CD4-positive, alpha-beta T cell (primary cell): ENCODE measurements around the gene NOS1. TPM values are rescaled to one million over a fixed set of nuclear protein-coding genes. Genes with fewer than 3 reads are reported as not detected.

Source experiments
- ATAC-seq: fragments of 200-7000 bp; cut with Tn5 transposase; one replicate; pipeline ENCODE4 v1.10.0; 2022; ENCODE audit warnings: mild to moderate bottlenecking; ENCODE audit not compliant: poor library complexity
- CTCF ChIA-PET: fragments of 350-600 bp; sonication (Branson Sonifier 250); formaldehyde crosslinking; loops from one replicate; lab custom pipeline; 2021; ENCODE audit warnings: antibody characterized with exemption, inconsistent platforms; lab: Charles Lee
- POLR2A ChIA-PET: fragments of 350-600 bp; sonication (Branson Sonifier 250); formaldehyde crosslinking; loops from one replicate; lab custom pipeline; 2021; ENCODE audit warnings: antibody characterized with exemption, inconsistent platforms; lab: Charles Lee
- DNase-seq, 14 experiments: peaks; one replicate each; pipeline ENCODE4 v3.0.0-alpha.2; 2013 to 2020; ENCODE audit warnings: mixed read lengths in 2 of 14
- H3K27ac ChIP-seq, 2 donors: one replicate each; pipeline versions ENCODE4 v1.5.1 to v1.7.0; 2013; ENCODE audit warnings: low read length in 2 of 2, low read depth in 1 of 2, mild to moderate bottlenecking in 1 of 2
- H3K27me3 ChIP-seq, 2 experiments: 1 replicate in 1 of 2; 2 replicates in 1 of 2; pipeline versions ENCODE4 v1.6.1 to v1.7.0; 2013; ENCODE audit warnings: low read length in 2 of 2, control low read depth in 1 of 2, mild to moderate bottlenecking in 1 of 2, moderate library complexity in 1 of 2; ENCODE audit not compliant: insufficient read depth in 2 of 2, control insufficient read depth in 1 of 2
- H3K36me3 ChIP-seq: one replicate; pipeline ENCODE4 v1.6.1; 2013; ENCODE audit warnings: low read length, control low read depth; ENCODE audit not compliant: insufficient read depth
- H3K4me1 ChIP-seq: one replicate; pipeline ENCODE4 v1.6.1; 2013; ENCODE audit warnings: low read length, control low read depth; ENCODE audit not compliant: insufficient read depth
- H3K4me3 ChIP-seq: one replicate; pipeline ENCODE4 v1.5.1; 2013; ENCODE audit warnings: mild to moderate bottlenecking, low read length, moderate library complexity
- H3K9me3 ChIP-seq, 2 experiments: 1 replicate in 1 of 2; 2 replicates in 1 of 2; pipeline versions ENCODE4 v1.6.1 to v1.7.0; 2013; ENCODE audit warnings: low read length in 2 of 2, mild to moderate bottlenecking in 2 of 2, control low read depth in 1 of 2, moderate library complexity in 1 of 2; ENCODE audit not compliant: control insufficient read depth in 1 of 2, insufficient read depth in 1 of 2
- H3K27ac Mint-ChIP-seq: one replicate; pipeline ENCODE4 v1.8.0; 2020; ENCODE audit warnings: mixed read lengths
- H3K27me3 Mint-ChIP-seq: one replicate; pipeline ENCODE4 v1.8.0; 2021; ENCODE audit warnings: mixed read lengths
- H3K36me3 Mint-ChIP-seq: one replicate; pipeline ENCODE4 v1.8.0; 2021; ENCODE audit warnings: low read depth, mixed read lengths
- H3K4me1 Mint-ChIP-seq: one replicate; pipeline ENCODE4 v1.8.0; 2021; ENCODE audit warnings: low read depth, mixed read lengths
- H3K4me3 Mint-ChIP-seq: one replicate; pipeline ENCODE4 v1.8.0; 2020; ENCODE audit warnings: mild to moderate bottlenecking, mixed read lengths
- H3K9me3 Mint-ChIP-seq: one replicate; pipeline ENCODE4 v1.8.0; 2020; ENCODE audit warnings: mixed read lengths
- intact Hi-C, 2 experiments: fragments of 100-400 bp; cut with DNase I in 1 of 2; cut with micrococcal nuclease in 1 of 2; formaldehyde crosslinking; loops; one replicate each; pipeline versions ENCODE4 v1.15.1 to v1.9.0; 2023 to 2025; cut with DNase I, micrococcal nuclease
- total RNA-seq, 174 experiments: library from RNA in 2 of 174; stranded (reverse) in 2 of 174; gene quantifications; one replicate each; pipeline ENCODE4 v1.2.3 and lab custom pipeline; 2021 to 2026
- TF ChIP-seq, protein P1 (sequence below): fragments of 200-600 bp; IDR thresholded peaks from one replicate; pipeline ENCODE4 v1.8.0; 2022; ENCODE audit warnings: antibody characterized with exemption, mild to moderate bottlenecking

Gene NOS1
- total RNA-seq, 2 experiments from 2014 or later: not detected

DNA sequence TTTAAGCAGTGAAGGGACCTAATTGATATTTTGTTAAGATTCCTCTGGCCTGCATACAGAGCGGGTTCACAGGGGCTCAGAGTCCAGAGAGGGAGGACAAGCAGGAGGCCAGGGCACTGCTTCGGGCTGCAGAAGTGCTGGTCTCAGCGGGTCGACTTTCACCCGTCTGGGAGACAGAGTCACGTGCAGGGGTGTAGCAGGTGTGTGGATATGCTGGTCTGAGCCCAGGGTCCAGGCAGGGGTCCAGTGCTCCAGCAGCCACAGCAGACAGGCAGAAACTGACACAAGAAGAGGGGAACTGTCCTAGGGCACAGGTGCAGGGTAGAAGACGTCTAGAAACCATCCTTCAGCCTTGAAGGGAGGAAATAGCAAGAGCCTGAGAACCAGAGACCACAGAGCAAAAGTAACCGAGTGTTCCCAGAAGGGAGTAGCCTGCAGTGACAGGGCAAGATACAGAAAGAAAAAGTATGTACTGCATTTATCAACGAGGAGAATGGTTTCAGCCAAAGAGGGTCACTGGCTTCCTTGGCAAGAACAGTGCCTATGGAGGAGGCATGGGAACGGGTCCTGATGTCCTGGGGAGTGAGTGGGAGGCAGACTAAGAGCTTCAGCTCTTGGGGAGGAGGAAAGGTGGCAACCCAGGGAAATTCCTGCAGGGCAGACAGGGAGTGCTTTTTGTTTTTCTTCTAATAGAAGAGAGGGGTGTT lies 199.8 kb downstream of the NOS1 start:
- POLR2A ChIA-PET: no interaction called here
- no peak overlapping the region for H3K4me3 Mint-ChIP-seq
- no peak overlapping the region for H3K27ac Mint-ChIP-seq
- no peaks in the 10 kb centered on the region for H3K4me1 Mint-ChIP-seq
- H3K9me3 Mint-ChIP-seq: no peaks in the 10 kb centered on the region
- Histone ChIP-seq H3K4me3 (no peak overlapping the region), H3K27ac (no peak overlapping the region), H3K4me1 (no peaks in the 10 kb centered on the region), H3K36me3 (peaks cover 93% of the 10 kb centered on the region), H3K27me3 (no peaks in the 10 kb centered on the region), H3K9me3 (no peaks in the 10 kb centered on the region)
- intact Hi-C loops: no loop called here
- TF ChIP-seq, protein P1, sequence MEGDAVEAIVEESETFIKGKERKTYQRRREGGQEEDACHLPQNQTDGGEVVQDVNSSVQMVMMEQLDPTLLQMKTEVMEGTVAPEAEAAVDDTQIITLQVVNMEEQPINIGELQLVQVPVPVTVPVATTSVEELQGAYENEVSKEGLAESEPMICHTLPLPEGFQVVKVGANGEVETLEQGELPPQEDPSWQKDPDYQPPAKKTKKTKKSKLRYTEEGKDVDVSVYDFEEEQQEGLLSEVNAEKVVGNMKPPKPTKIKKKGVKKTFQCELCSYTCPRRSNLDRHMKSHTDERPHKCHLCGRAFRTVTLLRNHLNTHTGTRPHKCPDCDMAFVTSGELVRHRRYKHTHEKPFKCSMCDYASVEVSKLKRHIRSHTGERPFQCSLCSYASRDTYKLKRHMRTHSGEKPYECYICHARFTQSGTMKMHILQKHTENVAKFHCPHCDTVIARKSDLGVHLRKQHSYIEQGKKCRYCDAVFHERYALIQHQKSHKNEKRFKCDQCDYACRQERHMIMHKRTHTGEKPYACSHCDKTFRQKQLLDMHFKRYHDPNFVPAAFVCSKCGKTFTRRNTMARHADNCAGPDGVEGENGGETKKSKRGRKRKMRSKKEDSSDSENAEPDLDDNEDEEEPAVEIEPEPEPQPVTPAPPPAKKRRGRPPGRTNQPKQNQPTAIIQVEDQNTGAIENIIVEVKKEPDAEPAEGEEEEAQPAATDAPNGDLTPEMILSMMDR: no peak
- CTCF ChIA-PET: no interaction called here
- ATAC-seq: no peak
- no peak for DNase-seq
- no peaks in the 10 kb centered on the region for H3K27me3 Mint-ChIP-seq
- H3K36me3 Mint-ChIP-seq: peaks cover 100% of the 10 kb centered on the region

DNA sequence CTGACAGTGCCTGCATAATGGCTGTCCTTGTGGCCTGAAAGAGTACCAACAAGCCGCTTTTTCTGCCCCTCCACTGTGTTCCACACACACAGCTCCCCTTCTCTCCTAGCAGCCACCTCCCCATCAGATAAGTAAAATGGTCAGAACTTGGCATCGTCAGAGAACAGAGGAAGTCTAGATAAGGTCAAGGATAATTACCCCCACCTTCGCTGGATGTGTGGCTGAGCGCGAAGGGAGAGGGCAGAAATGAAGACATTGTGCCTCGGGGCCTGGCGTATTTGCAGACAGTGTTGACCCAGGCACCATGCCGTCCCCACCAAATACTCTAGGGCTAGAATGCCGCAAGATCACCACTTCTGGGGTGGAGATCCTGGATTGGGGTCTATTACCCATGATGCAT lies 201.8 kb downstream of the NOS1 start:
- Mint-ChIP-seq H3K4me3 (no peak overlapping the region), H3K27ac (no peak overlapping the region), H3K36me3 (peaks cover 100% of the 10 kb centered on the region), H3K27me3 (no peaks in the 10 kb centered on the region), H3K9me3 (no peaks in the 10 kb centered on the region), H3K4me1 (no peaks in the 10 kb centered on the region)
- ChIA-PET CTCF (no interaction called here), POLR2A (no interaction called here)
- Histone ChIP-seq H3K27me3 (no peaks in the 10 kb centered on the region), H3K9me3 (peaks cover 0 to 6% of the 10 kb centered on the region in 2 experiments), H3K27ac (no peak overlapping the region), H3K36me3 (peaks cover 95% of the 10 kb centered on the region), H3K4me3 (no peak overlapping the region), H3K4me1 (no peaks in the 10 kb centered on the region)
- ATAC-seq (no peak), DNase-seq (no peak)
- TF ChIP-seq, protein P1: no peak
- intact Hi-C loops: no loop called here

DNA sequence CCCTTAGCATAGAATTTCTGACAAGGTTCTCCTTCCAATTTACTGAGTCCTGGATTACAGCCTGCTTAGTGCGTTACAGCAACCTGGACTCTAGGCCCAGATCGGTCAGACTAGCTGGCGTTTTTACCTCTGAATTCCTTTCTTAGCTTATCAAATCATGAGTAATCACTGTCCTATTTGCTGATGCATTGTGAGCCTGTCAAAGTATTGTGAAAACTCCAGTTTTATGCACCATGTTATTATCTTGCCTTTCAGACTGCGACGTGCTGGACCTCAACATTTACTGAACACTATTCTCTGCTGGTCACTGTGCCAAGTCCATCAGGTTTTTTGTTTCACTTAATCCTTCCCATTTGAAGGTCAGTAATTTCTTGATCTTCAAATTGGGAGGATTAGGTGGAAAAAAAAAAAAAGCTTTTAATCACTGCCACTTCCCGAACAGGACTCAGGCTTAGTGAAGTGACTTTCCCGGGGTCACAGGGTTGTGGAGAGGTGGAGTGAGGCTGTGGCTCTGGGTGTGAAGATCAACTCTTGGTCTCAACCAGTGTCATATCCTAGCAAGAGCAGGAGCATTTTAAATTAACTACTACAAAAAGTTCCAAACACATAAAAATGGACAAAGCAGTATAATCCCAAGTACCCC lies 202.4 kb downstream of the NOS1 start:
- POLR2A ChIA-PET: no interaction called here
- intact Hi-C loops: no loop called here
- no peaks in the 10 kb centered on the region for H3K4me1 ChIP-seq
- Mint-ChIP-seq H3K27ac (no peak overlapping the region), H3K4me3 (no peak overlapping the region), H3K36me3 (peaks cover 100% of the 10 kb centered on the region), H3K27me3 (no peaks in the 10 kb centered on the region), H3K4me1 (no peaks in the 10 kb centered on the region), H3K9me3 (no peaks in the 10 kb centered on the region)
- no peaks in the 10 kb centered on the region for H3K27me3 ChIP-seq
- DNase-seq: no peak
- peaks cover 97% of the 10 kb centered on the region for H3K36me3 ChIP-seq
- TF ChIP-seq, protein P1: no peak
- CTCF ChIA-PET: no interaction called here
- ATAC-seq: no peak
- H3K27ac ChIP-seq: no peak overlapping the region
- peaks cover 0 to 6% of the 10 kb centered on the region in 2 experiments for H3K9me3 ChIP-seq
- no peak overlapping the region for H3K4me3 ChIP-seq

Other genes starting within 250 kb of the NOS1 start
- 10 to 100 TPM; 67.7 to 67.9 TPM for gene FBXO21, start 171.2 kb downstream of the NOS1 start, total RNA-seq